Renal pelvis (tissue), 4 donors: ENCODE measurements around the gene HOXC6. TPM values are rescaled to one million over a fixed set of nuclear protein-coding genes. Genes with fewer than 3 reads are reported as not detected.
A peak's percentile ranks its signal among the peaks of the same experiment; 100 is the strongest.

Experiments used
- DNase-seq: peaks from one replicate; pipeline ENCODE4 v3.0.0-alpha.2; 2013
- polyA plus RNA-seq, 3 donors: library from polyadenylated mRNA; unstranded; fragments of 120-200 nt; gene quantifications; one replicate each; pipeline ENCODE4 v1.2.1, GENCODE V29; 2013; ENCODE audit not compliant: insufficient read length in 3 of 3

Gene HOXC6
- polyA plus RNA-seq, 3 donors: 28.7 to 40.5 (median 30.0) TPM

GRCh38 chr12:53987787-53988230 is 40.4 kb upstream of the HOXC6 start:
- no peak for DNase-seq

- DNase-seq: no peak
Measured at GRCh38 chr12:53988541-53989226, 39.6 kb upstream of the HOXC6 start.

GRCh38 chr12:53989227-53990113 is 38.8 kb upstream of the HOXC6 start:
- DNase-seq: no peak

DNA sequence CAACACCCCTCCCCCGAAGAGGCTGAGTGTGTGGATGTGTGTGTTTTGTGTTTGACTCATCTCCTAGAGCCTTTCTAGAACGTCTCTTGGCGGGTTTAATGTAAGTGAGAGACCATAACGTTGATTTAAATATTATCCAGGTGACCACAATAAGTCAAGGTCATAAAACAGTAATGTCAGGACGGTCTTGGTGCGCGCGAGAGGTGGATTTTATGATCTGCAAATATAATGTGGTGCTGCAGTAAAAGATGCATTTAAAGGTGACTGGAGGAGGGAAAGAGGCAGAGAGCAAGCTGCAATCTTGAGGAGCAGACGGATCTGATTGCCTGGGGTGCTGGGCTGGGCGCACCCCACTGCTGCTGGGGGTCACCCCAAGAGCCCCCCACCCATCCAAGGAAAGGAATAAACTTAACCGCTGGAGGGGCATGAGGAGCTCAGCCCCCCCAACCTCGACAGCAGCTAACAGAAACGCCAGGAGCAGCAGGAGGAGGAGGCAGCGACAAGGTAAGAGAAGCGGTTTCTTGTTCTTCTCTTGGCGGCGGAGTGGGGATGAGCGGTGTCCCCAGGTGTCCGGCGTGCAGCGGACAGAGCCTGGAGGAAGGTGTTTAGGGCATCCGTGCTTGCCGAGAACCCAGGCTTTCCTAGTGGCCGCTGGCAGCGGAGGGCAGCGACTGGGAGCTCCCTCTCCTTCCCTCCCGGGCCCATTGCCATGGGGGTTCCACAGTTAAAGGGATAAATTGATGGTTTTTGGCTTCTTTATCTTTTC is 37.7 kb upstream of the HOXC6 start:
- DNase-seq: no peak

- DNase-seq: no peak
Measured at GRCh38 chr12:53991077-53991460, 37.2 kb upstream of the HOXC6 start.

GRCh38 chr12:53992377-53992889 is 35.8 kb upstream of the HOXC6 start:
- DNase-seq: no peak

DNA sequence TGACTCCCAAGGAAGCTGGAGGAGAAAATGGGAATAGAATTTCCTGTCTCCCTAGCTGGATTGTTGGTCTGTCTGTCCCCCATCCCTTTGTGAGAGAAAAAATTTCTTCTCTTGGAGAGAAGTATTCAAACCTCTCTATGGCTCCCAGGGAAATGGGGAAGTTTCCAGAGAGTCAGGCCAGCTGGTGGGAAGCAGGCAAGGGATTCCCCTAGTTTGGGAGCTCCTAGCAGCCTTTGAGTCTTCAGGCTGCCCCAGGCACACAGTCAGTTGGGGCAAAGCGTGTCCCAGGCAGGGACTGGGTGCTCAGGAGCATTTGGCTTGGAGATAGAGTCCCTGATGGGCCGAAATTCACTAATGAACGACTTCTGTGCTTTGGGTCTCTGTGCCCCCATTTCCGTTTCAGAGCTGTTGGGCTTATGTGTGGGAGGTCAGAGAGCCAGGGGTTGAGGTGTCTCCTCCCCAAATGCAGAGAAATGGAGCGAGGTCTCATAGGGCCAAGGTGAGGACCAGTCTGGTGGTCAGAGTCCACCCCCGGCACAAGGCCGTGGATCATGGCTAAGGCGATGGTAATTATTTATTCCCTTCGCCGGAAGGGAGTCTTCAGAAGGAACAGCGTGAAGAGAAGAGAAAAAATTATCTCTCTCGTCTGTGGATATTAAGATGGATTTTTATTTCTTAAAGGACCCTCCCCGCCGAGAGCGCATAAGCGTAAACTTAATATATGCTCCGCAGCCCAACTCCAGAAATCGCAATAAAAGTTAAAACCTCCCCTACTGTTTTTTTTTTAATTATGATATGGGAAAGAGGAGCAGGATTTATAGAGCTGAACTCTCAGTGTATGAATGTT is 34.9 kb upstream of the HOXC6 start:
- DNase-seq: no peak

DNA sequence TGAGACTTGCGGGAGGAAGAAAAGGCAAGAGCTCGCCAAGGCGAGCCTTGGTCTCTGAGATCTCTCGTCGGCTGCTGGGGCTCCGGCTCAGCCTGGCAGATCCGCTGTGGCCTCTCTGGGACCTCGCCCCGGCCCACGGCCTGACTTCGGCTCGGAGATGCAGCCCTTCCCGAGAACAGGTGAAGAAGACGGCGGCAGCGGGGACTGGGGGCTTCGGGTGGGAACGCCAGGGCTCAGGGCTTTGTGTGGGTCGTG is 34.3 kb upstream of the HOXC6 start:
- no peak for DNase-seq

- no peak for DNase-seq
Measured at GRCh38 chr12:53994264-53995001, 33.8 kb upstream of the HOXC6 start.

- no peak for DNase-seq
Measured at GRCh38 chr12:53995002-53995377, 33.2 kb upstream of the HOXC6 start.

DNA sequence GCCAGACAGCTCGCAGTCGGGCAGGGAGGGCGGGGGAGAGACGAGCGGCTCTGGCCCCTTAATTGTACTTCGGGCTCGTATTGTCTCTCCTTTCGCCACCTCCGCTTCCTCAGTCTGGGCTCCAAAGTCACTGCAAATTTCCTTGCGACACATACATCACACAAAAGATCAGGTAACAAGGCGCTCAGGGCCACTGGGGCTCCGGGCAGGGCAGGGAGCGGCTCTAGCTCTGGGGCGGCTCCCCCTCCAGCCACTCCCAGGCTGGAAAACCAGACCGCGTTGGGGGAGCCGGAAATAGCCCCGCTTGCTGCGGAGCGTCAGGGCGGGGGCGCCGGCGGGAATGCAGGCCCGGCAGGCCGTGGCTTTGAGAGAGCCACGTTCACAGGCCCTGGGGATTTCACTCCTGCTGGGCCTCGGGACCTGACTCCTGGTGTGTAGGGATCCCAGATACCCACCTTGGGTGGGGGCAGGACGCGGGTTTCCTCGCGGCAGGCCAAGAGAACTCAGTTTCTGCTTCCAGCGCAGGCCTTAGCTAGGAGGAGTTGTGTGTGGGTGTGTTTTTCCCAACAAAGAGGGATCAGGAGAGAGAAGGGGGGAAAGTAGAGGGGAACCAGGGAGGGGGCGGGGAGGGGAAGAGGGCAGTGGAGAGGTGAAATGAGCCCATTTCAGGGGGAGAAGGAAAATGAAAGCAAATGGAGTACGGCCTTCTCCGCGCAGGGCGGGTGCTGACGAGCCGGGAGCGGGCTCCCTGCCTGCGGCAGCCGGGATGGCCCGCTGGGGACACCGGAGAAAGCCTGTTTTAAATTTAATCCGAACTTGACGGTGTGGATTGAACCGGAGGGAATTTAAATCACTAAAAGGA is 32.6 kb upstream of the HOXC6 start:
- DNase-seq: no peak

DNA sequence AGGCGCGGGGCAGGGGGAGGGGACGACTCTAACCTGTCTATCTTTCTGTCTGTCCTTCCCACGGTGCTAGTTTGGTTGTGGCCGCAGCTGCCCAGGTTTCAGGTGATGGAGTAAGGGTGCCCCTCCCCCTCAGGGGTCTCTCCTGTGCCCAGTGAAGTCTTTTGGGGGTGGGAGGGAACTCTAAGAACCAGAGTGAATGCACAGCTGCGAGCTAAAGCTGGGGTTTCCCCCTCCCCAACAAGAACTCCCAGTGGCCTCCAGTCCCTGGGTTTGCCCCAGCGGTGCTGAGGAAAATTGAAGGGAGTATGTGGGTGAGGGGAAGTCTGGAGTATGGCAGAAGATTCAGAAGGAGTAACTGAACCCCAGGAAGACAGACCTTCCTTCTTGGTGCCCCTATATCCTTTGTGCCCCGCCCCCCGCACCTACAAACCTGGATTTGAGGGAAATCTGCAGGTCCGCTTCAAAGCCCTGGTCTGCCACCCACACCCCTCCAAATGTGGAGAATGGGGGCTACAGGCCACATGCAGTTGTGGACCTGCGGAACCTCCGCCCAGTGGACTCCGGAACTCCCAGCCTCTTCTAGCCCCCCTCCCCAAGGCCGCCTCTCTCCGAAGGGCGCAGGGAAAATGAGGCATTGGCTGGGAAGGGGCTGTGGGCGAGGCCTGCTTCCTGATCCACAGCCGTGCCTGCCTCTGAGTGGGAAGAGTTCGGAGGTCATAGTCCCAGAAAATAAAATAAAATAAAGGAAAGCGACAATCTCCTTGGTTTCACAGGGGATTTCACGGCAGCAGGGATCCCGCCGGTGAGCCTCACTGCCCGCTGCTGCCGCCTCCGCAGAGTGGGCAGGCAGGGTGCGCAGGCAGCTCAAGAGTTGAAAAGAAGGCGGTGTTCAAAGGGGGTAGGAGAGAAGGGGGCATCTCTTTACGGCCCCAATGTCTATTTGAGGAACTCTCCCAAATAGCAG is 31.7 kb upstream of the HOXC6 start:
- no peak for DNase-seq

GRCh38 chr12:53997204-53998109 is 30.8 kb upstream of the HOXC6 start:
- no peak for DNase-seq

DNA sequence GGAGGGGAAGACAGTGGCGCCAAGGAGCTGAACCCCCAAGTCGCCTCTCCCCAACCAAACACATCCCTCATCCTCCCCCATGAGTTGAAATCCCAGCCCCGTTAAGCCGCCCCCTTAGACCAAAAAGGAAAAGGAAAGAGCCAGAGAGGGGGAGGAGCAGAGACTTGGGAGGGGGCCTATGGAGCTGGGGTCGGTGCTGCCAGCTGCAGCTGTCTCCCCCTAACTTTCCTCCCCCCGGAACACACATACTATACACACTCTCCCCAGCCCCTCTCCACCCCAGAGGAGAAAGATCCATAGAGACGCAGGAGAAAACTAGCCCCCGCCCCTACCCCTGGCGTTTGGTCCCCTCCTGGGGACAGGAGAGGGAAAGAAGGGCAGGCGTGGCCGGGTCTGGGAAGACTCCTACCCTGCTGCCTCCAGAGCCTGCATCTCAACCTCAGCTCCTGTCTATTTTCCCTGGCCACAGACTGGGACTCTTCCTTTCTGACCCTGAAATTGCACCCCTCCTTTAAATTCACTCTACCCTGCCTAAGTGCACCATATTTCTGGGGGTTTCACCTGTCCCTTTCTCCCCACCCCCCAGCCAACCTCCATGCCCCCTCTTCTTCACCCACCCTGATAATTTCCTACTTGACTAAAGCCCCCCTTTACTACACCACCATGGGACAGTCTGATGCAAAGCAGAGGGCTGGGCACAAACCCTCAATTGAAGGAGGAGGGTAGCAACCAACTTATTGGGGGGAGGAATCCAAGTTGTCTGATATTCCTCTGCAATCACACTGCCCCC is 29.9 kb upstream of the HOXC6 start:
- DNase-seq: no peak

GRCh38 chr12:53998900-53999236 is 29.4 kb upstream of the HOXC6 start:
- DNase-seq: no peak

- peak; percentile 88 for DNase-seq
Measured at GRCh38 chr12:53999559-54000115, 28.6 kb upstream of the HOXC6 start.
